GM12891 (cell line): ENCODE measurements around the gene GAN.

Experiments used
- POLR2A ChIP-seq: IDR thresholded peaks from 2 replicates; pipeline ENCODE4 v1.6.1; 2011; ENCODE audit warnings: low read depth, low read length, control low read depth
- POLR2AphosphoS5 ChIP-seq: IDR thresholded peaks from 2 replicates; pipeline ENCODE4 v1.6.1; 2011; ENCODE audit warnings: low read depth, low read length, control low read depth
- SPI1 ChIP-seq: IDR thresholded peaks from 2 replicates; pipeline ENCODE4 v1.6.1; 2011; ENCODE audit warnings: low read depth, low read length, control low read depth
- TAF1 ChIP-seq: IDR thresholded peaks from 2 replicates; pipeline ENCODE4 v1.6.1; 2011; ENCODE audit warnings: low read depth, low read length, control low read depth

- TF ChIP-seq POLR2A (no peak), POLR2AphosphoS5 (no peak), TAF1 (no peak), SPI1 (no peak)
Measured at GRCh38 chr16:81329947-81330346, 15.2 kb downstream of the GAN start.
